Suprapubic skin (tissue), 4 donors: ENCODE measurements around the gene FASTK.

Experiments used
- CTCF ChIP-seq, 2 donors: fragments of 200-600 bp in 1 of 2; fragments of 450-650 bp in 1 of 2; sonication (generic) in 1 of 2; IDR thresholded peaks; one replicate each; pipeline ENCODE4 v1.5.1; 2016 to 2019; ENCODE audit warnings: antibody characterized with exemption in 2 of 2, mild to moderate bottlenecking in 1 of 2, moderate library complexity in 1 of 2
- EP300 ChIP-seq: sonication (generic); formaldehyde crosslinking; IDR thresholded peaks from one replicate; pipeline ENCODE4 v1.6.1; 2017; ENCODE audit warnings: antibody characterized with exemption
- POLR2A ChIP-seq, 2 donors: fragments of 450-650 bp; IDR thresholded peaks; one replicate each; pipeline ENCODE4 v1.6.1; 2017; ENCODE audit warnings: antibody characterized with exemption in 2 of 2, mild to moderate bottlenecking in 2 of 2, moderate library complexity in 2 of 2
- POLR2AphosphoS5 ChIP-seq, 3 donors: sonication (generic); formaldehyde crosslinking; IDR thresholded peaks; one replicate each; pipeline ENCODE4 v1.6.1; 2017; ENCODE audit warnings: antibody characterized with exemption in 3 of 3

- no peak for TF ChIP-seq POLR2A (IDR thresholded peaks at IDR 0.05)
- no peak for TF ChIP-seq POLR2AphosphoS5 (IDR thresholded peaks at IDR 0.05)
- no peak for TF ChIP-seq CTCF (IDR thresholded peaks at IDR 0.05)
- no peak for TF ChIP-seq EP300
Measured at GRCh38 chr7:151053751-151054150, 26.9 kb downstream of the FASTK start.
